A673 (cell line): Measurements from ENCODE around the gene NOMO2.
"Not testable (repeated sequence)": the region's sequence is repeated elsewhere in the genome, so short reads cannot be mapped to it uniquely, and the experiment has no call there.

Experiments used
- EZH2 ChIP-seq: fragments of 200-600 bp; sonication (generic); IDR thresholded peaks from 2 replicates; pipeline ENCODE4 v1.6.1; 2017; ENCODE audit warnings: borderline replicate concordance, low read depth, mild to moderate bottlenecking, mixed read lengths, antibody characterized with exemption, low read length; ENCODE audit not compliant: poor library complexity, severe bottlenecking
- TF ChIP-seq, protein P1 (sequence below): fragments of 300-800, 200-600 bp; sonication (generic); conservative IDR thresholded peaks from 2 replicates; pipeline ENCODE4 v1.5.1; 2017; ENCODE audit warnings: low read depth, mild to moderate bottlenecking, antibody characterized with exemption, low read length, moderate library complexity, mixed read lengths

DNA sequence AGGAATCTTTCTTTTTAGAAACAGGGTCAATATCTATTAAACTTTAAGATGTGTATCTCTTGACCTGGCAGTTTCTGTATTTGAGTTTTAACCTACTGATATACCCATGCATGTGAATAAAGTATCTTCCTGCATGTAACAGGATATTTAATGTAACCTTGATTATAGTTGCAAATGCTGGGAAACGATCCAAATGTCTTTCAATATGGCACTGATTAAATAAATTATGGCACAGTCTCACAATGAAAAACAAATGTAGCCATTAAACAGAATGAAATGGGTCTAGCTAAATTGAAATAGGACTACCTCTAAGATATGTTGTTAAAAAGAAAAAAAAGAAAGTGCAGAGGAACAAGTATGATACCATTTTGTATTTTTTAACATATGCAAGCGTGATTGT lies 35.8 kb upstream of the NOMO2 start:
- TF ChIP-seq, protein P1, sequence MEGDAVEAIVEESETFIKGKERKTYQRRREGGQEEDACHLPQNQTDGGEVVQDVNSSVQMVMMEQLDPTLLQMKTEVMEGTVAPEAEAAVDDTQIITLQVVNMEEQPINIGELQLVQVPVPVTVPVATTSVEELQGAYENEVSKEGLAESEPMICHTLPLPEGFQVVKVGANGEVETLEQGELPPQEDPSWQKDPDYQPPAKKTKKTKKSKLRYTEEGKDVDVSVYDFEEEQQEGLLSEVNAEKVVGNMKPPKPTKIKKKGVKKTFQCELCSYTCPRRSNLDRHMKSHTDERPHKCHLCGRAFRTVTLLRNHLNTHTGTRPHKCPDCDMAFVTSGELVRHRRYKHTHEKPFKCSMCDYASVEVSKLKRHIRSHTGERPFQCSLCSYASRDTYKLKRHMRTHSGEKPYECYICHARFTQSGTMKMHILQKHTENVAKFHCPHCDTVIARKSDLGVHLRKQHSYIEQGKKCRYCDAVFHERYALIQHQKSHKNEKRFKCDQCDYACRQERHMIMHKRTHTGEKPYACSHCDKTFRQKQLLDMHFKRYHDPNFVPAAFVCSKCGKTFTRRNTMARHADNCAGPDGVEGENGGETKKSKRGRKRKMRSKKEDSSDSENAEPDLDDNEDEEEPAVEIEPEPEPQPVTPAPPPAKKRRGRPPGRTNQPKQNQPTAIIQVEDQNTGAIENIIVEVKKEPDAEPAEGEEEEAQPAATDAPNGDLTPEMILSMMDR, result not testable (repeated sequence)
- TF ChIP-seq EZH2, result not testable (repeated sequence)
